ENCODE measurements around the gene INTS15. TPM values are rescaled to one million over a fixed set of nuclear protein-coding genes. Genes with fewer than 3 reads are reported as not detected.

The INTS15 gene
- total RNA-seq, 2 donors from 2014 or later: 34.4 to 38.0 TPM

DNA sequence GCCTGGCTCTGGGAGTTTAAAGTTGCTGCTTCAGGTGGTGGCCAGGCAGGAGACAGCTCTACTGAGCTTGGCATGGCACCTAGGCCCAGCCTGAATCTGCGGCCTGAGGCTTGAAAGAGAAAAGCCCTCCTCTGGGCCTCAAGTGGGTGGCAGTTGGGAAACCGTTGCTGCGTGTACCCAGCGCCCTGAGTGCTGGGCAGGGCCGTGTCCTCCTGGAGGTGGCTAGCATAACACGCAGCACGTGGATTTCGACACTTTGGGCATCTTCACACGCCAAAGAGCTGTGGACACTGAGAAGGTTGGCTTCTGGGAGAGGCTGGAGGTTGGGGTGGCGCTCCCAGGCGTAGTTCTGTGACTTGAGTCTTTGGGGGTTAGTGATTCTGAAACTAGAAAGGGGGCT lies 49.8 kb downstream of the INTS15 start:
- Mint-ChIP-seq H3K4me3 (no peak overlapping the region), H3K27me3 (ENCODE audit: insufficient read depth) (no peaks in the 10 kb centered on the region), H3K4me1 (peaks cover 18% of the 10 kb centered on the region), H3K36me3 (ENCODE audit: low read depth) (peaks cover 37% of the 10 kb centered on the region), H3K9me3 (no peaks in the 10 kb centered on the region), H3K27ac (peak overlapping the region; percentile 93)
- no peak for DNase-seq
- H3K9me3 ChIP-seq (ENCODE audit: control insufficient read depth, low read length): no peaks in the 10 kb centered on the region
- no peaks in the 10 kb centered on the region for H3K27me3 ChIP-seq (ENCODE audit: control insufficient read depth, insufficient read depth, low read length, poor library complexity, severe bottlenecking)
- WGBS, 2 experiments (ENCODE audit: insufficient coverage in 1 of 2, insufficient read length in 1 of 2): 93 to 97% methylated on average over 7 to 11 of the region's 11 CpGs
- H3K27ac ChIP-seq (ENCODE audit: low read depth, low read length): no peak overlapping the region
- H3K4me1 ChIP-seq (ENCODE audit: control insufficient read depth, insufficient read depth, low read length): no peaks in the 10 kb centered on the region
- peaks cover 5% of the 10 kb centered on the region for H3K36me3 ChIP-seq (ENCODE audit: control insufficient read depth, insufficient read depth, low read length)
- H3K9ac ChIP-seq (ENCODE audit: extremely low read depth, low read length, poor library complexity, severe bottlenecking): no peak overlapping the region
- TF ChIP-seq CTCF (conservative IDR thresholded peaks at IDR 0.05): no peak
- no peak overlapping the region for H3K4me3 ChIP-seq (ENCODE audit: low read length)

- H3K27me3 Mint-ChIP-seq (ENCODE audit: insufficient read depth): no peaks in the 10 kb centered on the region
- H3K27ac ChIP-seq (ENCODE audit: low read depth, low read length): no peak overlapping the region
- TF ChIP-seq CTCF (conservative IDR thresholded peaks at IDR 0.05): no peak
- H3K9me3 ChIP-seq (ENCODE audit: control insufficient read depth, low read length): no peaks in the 10 kb centered on the region
- H3K4me3 Mint-ChIP-seq: no peak overlapping the region
- H3K36me3 ChIP-seq (ENCODE audit: control insufficient read depth, insufficient read depth, low read length): peaks cover 11% of the 10 kb centered on the region
- peak overlapping the region; percentile 93 for H3K27ac Mint-ChIP-seq
- DNase-seq: peak; percentile 95
- peaks cover 43% of the 10 kb centered on the region for H3K36me3 Mint-ChIP-seq (ENCODE audit: low read depth)
- H3K4me3 ChIP-seq (ENCODE audit: low read length): no peak overlapping the region
- peaks cover 16% of the 10 kb centered on the region for H3K4me1 Mint-ChIP-seq
- no peaks in the 10 kb centered on the region for H3K9me3 Mint-ChIP-seq
- H3K27me3 ChIP-seq (ENCODE audit: control insufficient read depth, insufficient read depth, low read length, poor library complexity, severe bottlenecking): no peaks in the 10 kb centered on the region
- WGBS, 2 experiments (ENCODE audit: insufficient coverage in 1 of 2, insufficient read length in 1 of 2): 53 to 70% methylated on average over 3 to 11 of the region's 11 CpGs
- no peak overlapping the region for H3K9ac ChIP-seq (ENCODE audit: extremely low read depth, low read length, poor library complexity, severe bottlenecking)
- H3K4me1 ChIP-seq (ENCODE audit: control insufficient read depth, insufficient read depth, low read length): no peaks in the 10 kb centered on the region
These were observed 50.5 kb downstream of the INTS15 start for GRCh38 chr7:6640246-6640721.

GRCh38 chr7:6641305-6642035 lies 51.6 kb downstream of the INTS15 start:
- 94 to 96% methylated on average over 14 to 15 of the region's 15 CpGs for WGBS, 2 experiments (ENCODE audit: insufficient coverage in 1 of 2, insufficient read length in 1 of 2)
- peaks cover 12% of the 10 kb centered on the region for H3K4me1 Mint-ChIP-seq
- Histone ChIP-seq H3K9me3 (ENCODE audit: control insufficient read depth, low read length) (no peaks in the 10 kb centered on the region), H3K36me3 (ENCODE audit: control insufficient read depth, insufficient read depth, low read length) (peaks cover 12% of the 10 kb centered on the region), H3K4me3 (ENCODE audit: low read length) (no peak overlapping the region), H3K4me1 (ENCODE audit: control insufficient read depth, insufficient read depth, low read length) (no peaks in the 10 kb centered on the region), H3K27ac (ENCODE audit: low read depth, low read length) (no peak overlapping the region), H3K27me3 (ENCODE audit: control insufficient read depth, insufficient read depth, low read length, poor library complexity, severe bottlenecking) (no peaks in the 10 kb centered on the region), H3K9ac (ENCODE audit: extremely low read depth, low read length, poor library complexity, severe bottlenecking) (no peak overlapping the region)
- no peak overlapping the region for H3K4me3 Mint-ChIP-seq
- peaks cover 48% of the 10 kb centered on the region for H3K36me3 Mint-ChIP-seq (ENCODE audit: low read depth)
- peak overlapping the region; percentile 9 for H3K27ac Mint-ChIP-seq
- no peak for DNase-seq
- no peaks in the 10 kb centered on the region for H3K9me3 Mint-ChIP-seq
- H3K27me3 Mint-ChIP-seq (ENCODE audit: insufficient read depth): no peaks in the 10 kb centered on the region
- no peak for TF ChIP-seq CTCF (conservative IDR thresholded peaks at IDR 0.05)
